Thyroid gland (tissue), 4 donors: Measurements from ENCODE around the gene ACIN1. TPM values are rescaled to one million over a fixed set of nuclear protein-coding genes. Genes with fewer than 3 reads are reported as not detected.
A peak's percentile ranks its signal among the peaks of the same experiment; 100 is the strongest.

Source experiments
- DNase-seq, 2 donors: peaks; one replicate each; pipeline ENCODE4 v3.0.0-alpha.2; 2019
- H3K27ac ChIP-seq, 3 donors: fragments of 200-600 bp; sonication (generic); 1 replicate in 2 of 3; 2 replicates in 1 of 3; pipeline ENCODE4 v1.5.1; 2016 to 2019; ENCODE audit warnings: mild to moderate bottlenecking in 1 of 3, moderate library complexity in 1 of 3
- H3K27me3 ChIP-seq: fragments of 200-600 bp; sonication (generic); one replicate; pipeline ENCODE4 v1.5.1; 2019
- H3K36me3 ChIP-seq, 2 donors: fragments of 200-600 bp; sonication (generic); one replicate each; pipeline ENCODE4 v1.5.1; 2016 to 2019
- H3K4me1 ChIP-seq, 2 donors: fragments of 200-600 bp; sonication (generic); one replicate each; pipeline ENCODE4 v1.5.1; 2017 to 2019
- H3K4me3 ChIP-seq, 3 donors: fragments of 200-600 bp; sonication (generic); replicated peaks in 1 of 3; 1 replicate in 2 of 3; 2 replicates in 1 of 3; pipeline ENCODE4 v1.5.1; 2016; ENCODE audit warnings: mild to moderate bottlenecking in 1 of 3
- H3K9me3 ChIP-seq: fragments of 200-600 bp; sonication (generic); one replicate; pipeline ENCODE4 v1.5.1; 2017
- CTCF ChIP-seq, 6 experiments: fragments of 200-600 bp in 3 of 6; fragments of 450-650 bp in 3 of 6; sonication (generic) in 3 of 6; IDR thresholded peaks; one replicate each; pipeline ENCODE4 v1.5.1; 2016 to 2019; ENCODE audit warnings: antibody characterized with exemption in 6 of 6, mild to moderate bottlenecking in 2 of 6, inconsistent platforms in 1 of 6, moderate library complexity in 1 of 6
- POLR2A ChIP-seq, 2 donors: fragments of 450-650 bp; IDR thresholded peaks; one replicate each; pipeline ENCODE4 v1.6.1; 2017; ENCODE audit warnings: antibody characterized with exemption in 2 of 2, mild to moderate bottlenecking in 2 of 2, moderate library complexity in 1 of 2
- WGBS, 2 donors: methylation state at CpG; one replicate each; pipeline ENCODE4 v1.1.5; 2017; 5-methylcytosine and 5-hydroxymethylcytosine counted together
- intact Hi-C: fragments of 100-400 bp; cut with DNase I; formaldehyde crosslinking; loops from one replicate; pipeline ENCODE4 v1.15.1; 2023
- total RNA-seq, 4 donors: library from RNA; depleted of rRNA; stranded (reverse); fragments of >200 nt; gene quantifications; one replicate each; pipeline ENCODE4 v1.2.3, GENCODE V29; 2016

The ACIN1 gene
- total RNA-seq, 4 donors from 2014 or later, result 143 to 195 (median 152) TPM

GRCh38 chr14:23013054-23013748 lies 81.7 kb downstream of the ACIN1 start:
- Histone ChIP-seq H3K27ac (no peak overlapping the region), H3K4me3 (no peak overlapping the region), H3K9me3 (no peaks in the 10 kb centered on the region), H3K36me3 (no peaks in the 10 kb centered on the region), H3K4me1 (peaks cover 7 to 9% of the 10 kb centered on the region in 2 donors), H3K27me3 (no peaks in the 10 kb centered on the region)
- no peak for DNase-seq
- intact Hi-C loops, result no loop called here
- TF ChIP-seq POLR2A (IDR thresholded peaks at IDR 0.05), result no peak
- TF ChIP-seq CTCF (IDR thresholded peaks at IDR 0.05), result no peak
- WGBS, 2 donors, result 83 to 89% methylated on average over 6 of the region's 6 CpGs

DNA sequence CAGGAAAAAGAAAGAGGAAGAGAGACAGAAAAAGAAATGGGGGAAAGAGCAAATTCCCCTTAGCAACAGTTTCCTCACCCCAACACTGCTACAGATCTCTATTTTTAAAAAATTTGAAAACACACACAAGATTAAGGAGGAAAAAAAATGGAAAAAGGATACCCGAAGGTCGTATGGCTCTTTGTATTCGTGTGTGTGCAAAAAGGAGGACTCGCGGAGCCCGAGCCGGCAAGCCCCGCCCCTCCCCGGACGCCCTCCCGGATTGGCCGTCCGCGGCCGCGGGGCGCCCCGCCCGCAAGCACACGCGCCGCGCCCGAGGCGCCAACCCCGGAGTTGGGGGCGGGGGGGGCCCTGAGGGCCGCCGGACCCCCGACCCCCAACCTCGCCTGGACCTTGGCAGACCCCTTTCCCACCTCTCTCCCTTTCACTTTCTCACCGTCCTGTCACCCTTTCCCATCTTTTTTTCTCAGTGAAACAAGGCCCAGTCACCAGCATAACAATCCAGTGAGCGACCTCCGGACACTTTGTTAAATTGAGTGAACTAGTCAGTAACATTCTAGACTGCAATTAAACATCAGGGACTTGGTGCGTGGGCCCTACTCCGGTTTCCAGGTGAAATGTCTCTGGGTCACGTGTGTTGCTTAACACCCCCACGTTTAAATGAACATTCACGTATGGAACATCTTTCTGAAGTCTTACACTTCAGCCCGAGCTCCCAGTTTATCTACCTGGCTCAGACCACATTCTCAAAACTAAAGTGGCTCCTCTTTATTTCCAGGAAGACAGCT lies 84.8 kb downstream of the ACIN1 start, which contains the start of gene C14orf93:
TSS of gene C14orf93 (minus strand) at position 205 of the 788 bp plus-strand sequence. CDS start 11,120 bp downstream, outside the sequence.
- Histone ChIP-seq H3K4me1 (peaks cover 15 to 21% of the 10 kb centered on the region in 2 donors), H3K9me3 (no peaks in the 10 kb centered on the region), H3K27me3 (no peaks in the 10 kb centered on the region), H3K36me3 (no peaks in the 10 kb centered on the region), H3K27ac (peak within 1 kb of the TSS; percentile 62 to 88 (median 85)), H3K4me3 (peak within 1 kb of the TSS; percentile 18 to 44 (median 40))
- 2 to 3% methylated on average over 34 to 40 of the region's 40 CpGs for WGBS, 2 donors
- peak; percentile 83 to 84 for DNase-seq
- TF ChIP-seq CTCF (IDR thresholded peaks at IDR 0.05), result no peak
- TF ChIP-seq POLR2A (IDR thresholded peaks at IDR 0.05), result peak in 1 of 2 donors; percentile 65
- intact Hi-C loops, result no loop called here

DNA sequence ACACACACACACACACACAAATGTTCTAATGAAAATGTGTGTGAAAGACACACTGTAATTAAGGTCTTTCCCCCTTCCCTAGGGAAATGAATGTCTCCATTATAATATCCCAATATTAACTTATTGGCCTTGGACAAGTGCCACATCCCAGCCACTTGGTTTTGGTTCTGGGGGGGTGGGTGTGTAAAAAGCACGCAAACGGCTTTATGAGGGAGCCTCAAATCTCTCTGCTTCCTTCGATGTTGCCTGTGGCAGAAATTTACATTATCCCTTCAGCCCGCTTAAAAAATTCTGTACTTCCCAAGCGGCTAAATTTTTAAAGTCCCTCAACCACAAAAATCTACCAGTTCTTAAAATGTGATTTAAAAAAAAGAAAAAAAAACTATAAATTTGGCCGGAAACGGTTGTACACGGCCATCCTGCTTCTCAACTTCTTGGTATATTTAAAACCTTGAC lies 85.4 kb downstream of the ACIN1 start:
- Histone ChIP-seq H3K4me1 (peaks cover 15 to 21% of the 10 kb centered on the region in 2 donors), H3K4me3 (peak overlapping the region in 2 of 3 donors; percentile 18 to 40), H3K27me3 (no peaks in the 10 kb centered on the region), H3K9me3 (no peaks in the 10 kb centered on the region), H3K36me3 (no peaks in the 10 kb centered on the region), H3K27ac (peak overlapping the region; percentile 62 to 88 (median 85))
- WGBS, 2 donors, result 23 to 34% methylated on average over 8 of the region's 8 CpGs
- DNase-seq, result no peak
- no peak for TF ChIP-seq POLR2A (IDR thresholded peaks at IDR 0.05)
- TF ChIP-seq CTCF (IDR thresholded peaks at IDR 0.05), result no peak
- intact Hi-C loops, result no loop called here

DNA sequence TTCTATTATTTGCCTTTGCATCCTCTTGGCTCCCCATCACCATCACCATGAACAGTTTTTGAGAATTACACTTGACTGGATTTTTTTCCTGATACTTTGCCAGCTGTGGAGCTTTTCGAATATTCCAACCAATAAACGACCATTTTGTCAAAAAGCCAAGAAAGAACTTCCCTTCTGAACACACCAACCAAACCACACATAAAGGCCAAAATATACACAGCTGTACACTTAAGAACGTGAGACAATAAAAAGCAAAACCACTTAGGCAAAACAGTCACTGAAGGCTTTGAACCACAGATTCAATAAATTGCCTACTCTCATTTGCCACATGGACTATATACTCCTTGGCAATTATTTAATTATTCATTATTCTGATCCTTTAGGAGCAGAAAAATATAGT lies 86.1 kb downstream of the ACIN1 start:
- H3K36me3 ChIP-seq, result no peaks in the 10 kb centered on the region
- H3K4me1 ChIP-seq, result peaks cover 15 to 21% of the 10 kb centered on the region in 2 donors
- H3K27me3 ChIP-seq, result no peaks in the 10 kb centered on the region
- intact Hi-C loops, result no loop called here
- no peak overlapping the region for H3K4me3 ChIP-seq
- WGBS, 2 donors, result 23 to 29% methylated on average over 3 of the region's 3 CpGs
- H3K9me3 ChIP-seq, result no peaks in the 10 kb centered on the region
- no peak for TF ChIP-seq CTCF (IDR thresholded peaks at IDR 0.05)
- no peak for TF ChIP-seq POLR2A (IDR thresholded peaks at IDR 0.05)
- no peak for DNase-seq
- no peak overlapping the region for H3K27ac ChIP-seq

Other genes starting within 250 kb of the ACIN1 start
- 100 to 1,000 TPM; 107 to 143 (median 121) TPM for gene LRP10, start 223.4 kb downstream of the ACIN1 start, total RNA-seq
- 1 to 10 TPM in 1 of 4 donors, under 1 TPM in 2, not detected in 1; 0.54 to 1.2 (median 0.89) TPM for gene REM2, start 211.9 kb downstream of the ACIN1 start, total RNA-seq
- 1,000 to 10,000 TPM in 2 of 4 donors, 100 to 1,000 TPM in 2; 157 to 1,409 (median 683) TPM for gene RBM23, start 176.0 kb downstream of the ACIN1 start, total RNA-seq
- 10 to 100 TPM; 60.7 to 73.8 (median 63.2) TPM for gene PRMT5, start 165.8 kb downstream of the ACIN1 start, total RNA-seq
- 10 to 100 TPM; 25.7 to 40.8 (median 40.0) TPM for gene HAUS4, start 138.0 kb downstream of the ACIN1 start, total RNA-seq
- 10 to 100 TPM; 18.4 to 40.5 (median 34.8) TPM for gene AJUBA, start 112.6 kb downstream of the ACIN1 start, total RNA-seq
- 10 to 100 TPM; 11.6 to 20.6 (median 15.4) TPM for gene C14orf93, start 85.0 kb downstream of the ACIN1 start, total RNA-seq
- 100 to 1,000 TPM in 2 of 4 donors, 10 to 100 TPM in 2; 75.7 to 215 (median 113) TPM for gene PSMB5, start 60.2 kb downstream of the ACIN1 start, total RNA-seq
- gene PSMB11, start 52.9 kb downstream of the ACIN1 start, total RNA-seq, result not detected
- 1 to 10 TPM; 2.9 to 7.8 (median 5.6) TPM for gene CDH24, start 37.6 kb downstream of the ACIN1 start, total RNA-seq
- gene C14orf119, start 369 bp upstream of the ACIN1 start, total RNA-seq, result 10 to 100 TPM; 21.3 to 37.1 (median 28.9) TPM
- gene CIROP, start 9.9 kb upstream of the ACIN1 start, total RNA-seq, result under 1 TPM in 1 of 4 donors, not detected in 3; 0.11 TPM
- gene CEBPE, start 24.1 kb upstream of the ACIN1 start, total RNA-seq, result not detected
- gene SLC7A8, start 88.5 kb upstream of the ACIN1 start, total RNA-seq, result 10 to 100 TPM; 44.2 to 79.4 (median 53.1) TPM
- gene RNF212B, start 142.8 kb upstream of the ACIN1 start, total RNA-seq, result under 1 TPM in 1 of 4 donors, not detected in 3; 0.40 TPM
- 10 to 100 TPM; 13.0 to 16.5 (median 15.0) TPM for gene HOMEZ, start 191.0 kb upstream of the ACIN1 start, total RNA-seq
- 10 to 100 TPM; 12.6 to 14.5 (median 13.9) TPM for gene PPP1R3E, start 207.7 kb upstream of the ACIN1 start, total RNA-seq
- 10 to 100 TPM; 37.3 to 52.8 (median 46.1) TPM for gene BCL2L2, start 211.7 kb upstream of the ACIN1 start, total RNA-seq
- 10 to 100 TPM; 37.9 to 74.6 (median 60.5) TPM for gene PABPN1, start 226.3 kb upstream of the ACIN1 start, total RNA-seq